ENCODE results near the gene OSR1. TPM values are rescaled to one million over a fixed set of nuclear protein-coding genes. Genes with fewer than 3 reads are reported as not detected.

The OSR1 gene
- total and polyA plus RNA-seq, 7 donors: 0.69 to 33.0 (median 7.8) TPM

GRCh38 chr2:19364014-19364413, 5.6 kb upstream of the OSR1 start:
- TF ChIP-seq POLR2AphosphoS5 (IDR thresholded peaks at IDR 0.05) (no peak), POLR2A (IDR thresholded peaks at IDR 0.05) (no peak), EP300 (IDR thresholded peaks at IDR 0.05) (no peak)
- TF ChIP-seq, protein P1, sequence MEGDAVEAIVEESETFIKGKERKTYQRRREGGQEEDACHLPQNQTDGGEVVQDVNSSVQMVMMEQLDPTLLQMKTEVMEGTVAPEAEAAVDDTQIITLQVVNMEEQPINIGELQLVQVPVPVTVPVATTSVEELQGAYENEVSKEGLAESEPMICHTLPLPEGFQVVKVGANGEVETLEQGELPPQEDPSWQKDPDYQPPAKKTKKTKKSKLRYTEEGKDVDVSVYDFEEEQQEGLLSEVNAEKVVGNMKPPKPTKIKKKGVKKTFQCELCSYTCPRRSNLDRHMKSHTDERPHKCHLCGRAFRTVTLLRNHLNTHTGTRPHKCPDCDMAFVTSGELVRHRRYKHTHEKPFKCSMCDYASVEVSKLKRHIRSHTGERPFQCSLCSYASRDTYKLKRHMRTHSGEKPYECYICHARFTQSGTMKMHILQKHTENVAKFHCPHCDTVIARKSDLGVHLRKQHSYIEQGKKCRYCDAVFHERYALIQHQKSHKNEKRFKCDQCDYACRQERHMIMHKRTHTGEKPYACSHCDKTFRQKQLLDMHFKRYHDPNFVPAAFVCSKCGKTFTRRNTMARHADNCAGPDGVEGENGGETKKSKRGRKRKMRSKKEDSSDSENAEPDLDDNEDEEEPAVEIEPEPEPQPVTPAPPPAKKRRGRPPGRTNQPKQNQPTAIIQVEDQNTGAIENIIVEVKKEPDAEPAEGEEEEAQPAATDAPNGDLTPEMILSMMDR (IDR thresholded peaks at IDR 0.05): no peak
- DNase-seq: no peak
- peaks cover 0 to 35% (median 17%) of the 10 kb centered on the region in 4 donors for H3K4me1 ChIP-seq
- no peak overlapping the region for H3K27ac ChIP-seq
- no peak overlapping the region for H3K4me3 ChIP-seq
- H3K27me3 ChIP-seq: peaks cover 0 to 36% (median 0%) of the 10 kb centered on the region in 3 donors
- no peaks in the 10 kb centered on the region for H3K9me3 ChIP-seq
- WGBS, 2 donors: 69 to 75% methylated on average over 3 of the region's 3 CpGs
- no peaks in the 10 kb centered on the region for H3K36me3 ChIP-seq
- intact Hi-C loops (cut with DNase I): loop anchor here (5.0 kb wide), 3 partner anchors 842 to 977 kb away; no protein-coding TSS in a partner anchor

- H3K27me3 ChIP-seq: peaks cover 0 to 40% (median 0%) of the 10 kb centered on the region in 3 donors
Observed at GRCh38 chr2:19363474-19363778, 5.0 kb upstream of the OSR1 start.

GRCh38 chr2:19362755-19363473, 4.5 kb upstream of the OSR1 start:
- intact Hi-C loops (cut with DNase I): loop anchor here (1.0 to 5.0 kb wide), 5 partner anchors 500 to 976 kb away; no protein-coding TSS in a partner anchor
- 0 to 1% methylated on average over 33 of the region's 33 CpGs for WGBS, 2 donors
- Histone ChIP-seq H3K9me3 (no peaks in the 10 kb centered on the region), H3K27ac (peak overlapping the region; percentile 58 to 94 (median 76)), H3K4me3 (peak overlapping the region; percentile 38 to 61 (median 54)), H3K4me1 (peaks cover 0 to 43% (median 22%) of the 10 kb centered on the region in 4 donors), H3K36me3 (no peaks in the 10 kb centered on the region), H3K27me3 (peaks cover 0 to 44% (median 0%) of the 10 kb centered on the region in 3 donors)
- TF ChIP-seq EP300 (IDR thresholded peaks at IDR 0.05): no peak
- TF ChIP-seq, protein P1 (IDR thresholded peaks at IDR 0.05): peak; percentile 26 to 84 (median 76)
- no peak for TF ChIP-seq POLR2A (IDR thresholded peaks at IDR 0.05)
- TF ChIP-seq POLR2AphosphoS5 (IDR thresholded peaks at IDR 0.05): peak in 1 of 4 donors; percentile 45
- DNase-seq: peak; percentile 93

More at GRCh38 chr2:19363474-19363778, 5.0 kb upstream of the OSR1 start:
- peak overlapping the region; percentile 58 to 94 (median 76) for H3K27ac ChIP-seq
- H3K4me3 ChIP-seq: peak overlapping the region; percentile 38 to 61 (median 54)
- 6 to 7% methylated on average over 20 of the region's 20 CpGs for WGBS, 2 donors
- H3K36me3 ChIP-seq: no peaks in the 10 kb centered on the region
- intact Hi-C loops (cut with DNase I): loop anchor here (1.0 to 5.0 kb wide), 4 partner anchors 613 to 976 kb away; no protein-coding TSS in a partner anchor
- peaks cover 0 to 40% (median 21%) of the 10 kb centered on the region in 4 donors for H3K4me1 ChIP-seq
- H3K9me3 ChIP-seq: no peaks in the 10 kb centered on the region
- DNase-seq: no peak
- TF ChIP-seq EP300 (IDR thresholded peaks at IDR 0.05): no peak
- no peak for TF ChIP-seq POLR2AphosphoS5 (IDR thresholded peaks at IDR 0.05)
- no peak for TF ChIP-seq POLR2A (IDR thresholded peaks at IDR 0.05)
- TF ChIP-seq, protein P1 (IDR thresholded peaks at IDR 0.05): no peak

- H3K27ac ChIP-seq: peak overlapping the region; percentile 58 to 94 (median 76)
Observed at GRCh38 chr2:19362094-19362754, 3.8 kb upstream of the OSR1 start.

More at GRCh38 chr2:19362094-19362754, 3.8 kb upstream of the OSR1 start:
- WGBS, 2 donors: 0 to 2% methylated on average over 16 of the region's 16 CpGs
- Histone ChIP-seq H3K27me3 (peaks cover 0 to 51% (median 0%) of the 10 kb centered on the region in 3 donors), H3K4me3 (peak overlapping the region; percentile 38 to 61 (median 54)), H3K4me1 (peaks cover 0 to 43% (median 25%) of the 10 kb centered on the region in 4 donors), H3K36me3 (no peaks in the 10 kb centered on the region), H3K9me3 (no peaks in the 10 kb centered on the region)
- TF ChIP-seq EP300 (IDR thresholded peaks at IDR 0.05): no peak
- TF ChIP-seq, protein P1 (IDR thresholded peaks at IDR 0.05): no peak
- no peak for TF ChIP-seq POLR2A (IDR thresholded peaks at IDR 0.05)
- no peak for TF ChIP-seq POLR2AphosphoS5 (IDR thresholded peaks at IDR 0.05)
- no peak for DNase-seq
- intact Hi-C loops (cut with DNase I): loop anchor here (1.0 to 5.0 kb wide), 4 partner anchors 501 to 975 kb away; no protein-coding TSS in a partner anchor
